ENCODE data around the gene ZNF24.

ZNF24 gene

DNA sequence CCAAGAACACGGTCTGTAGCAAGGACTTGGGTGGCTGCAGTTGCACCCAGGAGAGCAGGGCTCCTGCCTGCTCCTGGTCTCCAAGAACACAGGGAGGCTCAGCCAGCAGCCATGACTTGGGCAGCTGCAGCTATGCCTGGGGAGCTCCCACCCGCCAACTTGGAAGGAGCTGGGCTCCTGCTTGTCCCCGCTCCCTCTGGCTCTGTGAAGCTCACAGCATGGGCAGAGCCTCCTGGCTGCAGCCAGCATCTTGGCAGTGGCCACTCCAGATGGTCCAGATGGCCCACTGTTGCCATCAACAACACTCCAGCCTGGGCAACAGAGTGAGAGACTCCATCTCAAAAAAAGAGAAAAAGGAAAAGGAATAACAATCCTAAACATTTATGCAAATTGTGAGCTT, 59.4 kb downstream of the ZNF24 start:
- Histone ChIP-seq H3K27ac (no peak overlapping the region), H3K27me3 (ENCODE audit: insufficient read depth, low read depth, severe bottlenecking) (no peaks in the 10 kb centered on the region), H3K4me3 (ENCODE audit: low read depth, low read length) (no peak overlapping the region), H3K9me3 (ENCODE audit: severe bottlenecking) (peaks cover 3% of the 10 kb centered on the region), H3K36me3 (no peaks in the 10 kb centered on the region)
- TF ChIP-seq, protein P1, sequence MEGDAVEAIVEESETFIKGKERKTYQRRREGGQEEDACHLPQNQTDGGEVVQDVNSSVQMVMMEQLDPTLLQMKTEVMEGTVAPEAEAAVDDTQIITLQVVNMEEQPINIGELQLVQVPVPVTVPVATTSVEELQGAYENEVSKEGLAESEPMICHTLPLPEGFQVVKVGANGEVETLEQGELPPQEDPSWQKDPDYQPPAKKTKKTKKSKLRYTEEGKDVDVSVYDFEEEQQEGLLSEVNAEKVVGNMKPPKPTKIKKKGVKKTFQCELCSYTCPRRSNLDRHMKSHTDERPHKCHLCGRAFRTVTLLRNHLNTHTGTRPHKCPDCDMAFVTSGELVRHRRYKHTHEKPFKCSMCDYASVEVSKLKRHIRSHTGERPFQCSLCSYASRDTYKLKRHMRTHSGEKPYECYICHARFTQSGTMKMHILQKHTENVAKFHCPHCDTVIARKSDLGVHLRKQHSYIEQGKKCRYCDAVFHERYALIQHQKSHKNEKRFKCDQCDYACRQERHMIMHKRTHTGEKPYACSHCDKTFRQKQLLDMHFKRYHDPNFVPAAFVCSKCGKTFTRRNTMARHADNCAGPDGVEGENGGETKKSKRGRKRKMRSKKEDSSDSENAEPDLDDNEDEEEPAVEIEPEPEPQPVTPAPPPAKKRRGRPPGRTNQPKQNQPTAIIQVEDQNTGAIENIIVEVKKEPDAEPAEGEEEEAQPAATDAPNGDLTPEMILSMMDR (IDR thresholded peaks at IDR 0.05; ENCODE audit: low read depth, low read length) = no peak
- no peak for DNase-seq

DNA sequence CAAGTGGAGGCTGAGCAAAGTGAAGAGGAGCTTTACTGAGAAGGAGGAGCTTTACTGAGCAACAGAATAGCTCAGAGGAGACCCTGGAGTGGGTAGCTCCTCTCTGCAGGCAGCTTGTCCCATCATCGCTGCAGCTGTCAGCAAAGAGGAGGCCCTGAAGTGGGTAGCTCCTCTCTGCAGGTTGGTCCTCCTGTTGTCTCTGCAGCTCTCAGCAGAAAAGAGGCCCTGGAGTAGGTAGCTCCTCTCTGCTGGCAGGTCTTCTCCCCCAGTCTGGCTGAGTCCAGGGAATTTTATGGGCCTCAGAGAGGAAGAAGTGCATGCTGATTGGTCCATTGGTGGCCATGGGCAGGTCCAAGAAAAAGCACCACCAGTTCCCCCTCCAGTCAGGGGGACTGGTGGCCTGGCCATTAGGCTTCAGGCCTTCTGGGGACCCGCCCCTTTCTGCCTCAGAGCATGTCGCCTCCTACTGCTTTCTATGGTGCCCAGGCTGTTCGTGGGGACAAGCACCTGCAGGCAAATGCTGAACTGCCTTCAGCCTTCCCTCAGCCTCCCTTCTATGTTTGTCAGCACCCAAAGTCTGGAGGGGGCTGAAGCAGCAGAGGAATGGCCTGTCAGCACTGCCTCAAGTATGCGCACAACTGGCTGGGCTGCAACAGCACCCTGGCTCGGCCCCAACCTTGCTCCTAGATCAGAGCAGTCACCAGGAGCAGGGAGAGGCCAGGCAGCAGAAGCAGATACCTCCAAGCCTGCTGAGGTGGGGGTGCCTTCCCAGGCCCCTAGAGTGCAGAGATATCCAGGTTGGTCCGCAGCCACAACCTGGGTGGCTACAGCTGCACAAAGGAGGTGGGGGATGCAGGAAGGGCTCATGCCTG, 60.1 kb downstream of the ZNF24 start:
- Histone ChIP-seq H3K9me3 (ENCODE audit: severe bottlenecking) (peaks cover 3% of the 10 kb centered on the region), H3K27ac (no peak overlapping the region), H3K27me3 (ENCODE audit: insufficient read depth, low read depth, severe bottlenecking) (no peaks in the 10 kb centered on the region), H3K4me3 (ENCODE audit: low read depth, low read length) (no peak overlapping the region), H3K36me3 (no peaks in the 10 kb centered on the region)
- no peak for DNase-seq
- TF ChIP-seq, protein P1 (IDR thresholded peaks at IDR 0.05; ENCODE audit: low read depth, low read length) = no peak

GRCh38 chr18:35282353-35282752, 61.9 kb downstream of the ZNF24 start:
- no peak overlapping the region for H3K27ac ChIP-seq
- H3K9me3 ChIP-seq (ENCODE audit: severe bottlenecking) = peaks cover 3% of the 10 kb centered on the region
- no peaks in the 10 kb centered on the region for H3K36me3 ChIP-seq
- no peak for DNase-seq
- no peaks in the 10 kb centered on the region for H3K27me3 ChIP-seq (ENCODE audit: insufficient read depth, low read depth, severe bottlenecking)
- H3K4me3 ChIP-seq (ENCODE audit: low read depth, low read length) = no peak overlapping the region
- TF ChIP-seq, protein P1 (IDR thresholded peaks at IDR 0.05; ENCODE audit: low read depth, low read length) = no peak

All from WERI-Rb-1 (cell line).